CD4-positive, alpha-beta T cell treated with Interleukin-4 for 1 hour (primary cell): ENCODE measurements around the gene SHMT1.

Experiments used
- DNase-seq, 2 donors: peaks; one replicate each; pipeline ENCODE4 v3.0.0-alpha.2; 2020 to 2022

The SHMT1 gene

GRCh38 chr17:18280766-18281371 is 82.5 kb downstream of the SHMT1 start:
- DNase-seq: no peak

- DNase-seq: no peak
These were observed 83.1 kb downstream of the SHMT1 start for GRCh38 chr17:18280249-18280648.

GRCh38 chr17:18278867-18279266 is 84.5 kb downstream of the SHMT1 start:
- no peak for DNase-seq
